ENCODE data around the gene IZUMO4.

The IZUMO4 gene

DNA sequence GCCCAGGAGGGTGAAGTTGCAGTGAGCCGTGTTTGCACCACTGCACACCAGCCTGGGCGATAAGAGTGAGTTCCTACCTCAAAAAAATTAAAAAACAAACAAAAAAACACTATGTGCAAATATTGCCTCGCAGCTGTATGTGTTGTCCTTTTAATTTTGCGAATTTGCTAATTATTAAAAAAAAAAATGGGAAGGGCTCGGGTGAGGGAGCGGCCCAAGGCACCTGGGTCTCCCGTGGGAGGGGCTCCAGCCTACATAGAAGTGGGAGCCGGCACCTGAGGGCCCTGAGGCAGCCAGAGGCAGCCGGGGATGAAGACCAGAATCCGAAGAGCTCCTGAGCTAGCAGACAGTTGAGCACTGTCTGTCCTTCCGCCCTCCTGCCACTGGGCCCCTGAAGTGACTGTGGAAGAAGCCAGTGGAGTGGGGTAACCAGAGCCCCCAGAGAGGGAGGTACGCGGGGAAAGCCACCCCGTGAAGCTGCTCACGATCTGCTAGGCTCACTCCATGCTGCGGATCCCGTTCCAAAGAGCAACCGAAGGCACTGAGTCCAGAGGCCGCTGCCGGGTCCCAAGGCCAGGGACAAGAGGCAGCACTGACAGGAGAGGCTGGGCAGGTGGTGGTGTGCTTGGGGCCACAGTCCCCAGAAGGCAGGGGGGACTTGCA is 6.5 kb downstream of the IZUMO4 start:
- DNase-seq (ENCODE audit: low read depth, low spot score), result no peak

DNA sequence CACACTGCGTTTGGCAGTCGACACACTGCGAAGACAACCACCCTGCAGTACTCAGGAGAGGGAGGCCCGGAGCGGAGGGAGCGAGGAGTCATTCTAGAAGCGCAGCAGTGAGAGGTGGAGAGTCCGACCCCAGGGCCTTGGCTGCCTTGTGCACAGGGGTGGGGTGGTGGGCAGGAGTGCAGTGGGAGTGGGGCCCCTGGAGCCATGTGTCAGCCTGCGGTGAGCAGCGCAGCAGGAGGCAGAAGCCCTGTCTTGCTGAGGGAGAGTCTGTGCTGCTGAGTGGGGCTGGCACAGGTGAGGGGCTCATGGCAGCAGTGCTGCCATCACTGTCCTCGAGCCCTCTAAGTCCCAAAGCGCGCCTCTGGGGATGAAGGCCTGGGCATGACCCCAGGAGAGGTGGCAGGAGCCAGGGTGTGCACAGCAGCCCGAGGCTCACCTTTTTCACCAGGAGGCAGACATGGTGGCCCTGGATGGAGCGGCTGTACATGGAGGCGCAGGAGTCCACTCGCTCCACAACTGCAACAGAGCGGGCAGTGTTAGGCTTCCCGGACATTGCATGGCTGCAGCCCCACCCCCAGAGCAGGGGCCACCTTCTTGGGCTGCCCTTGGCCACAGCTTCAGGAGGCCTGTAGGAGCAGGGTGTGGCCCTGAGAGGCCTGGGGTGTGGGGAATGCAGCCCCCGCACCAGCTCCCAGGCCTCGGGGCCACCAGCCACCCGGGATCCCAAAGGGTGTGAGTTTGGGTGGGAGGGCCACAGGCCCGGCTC is 11.7 kb downstream of the IZUMO4 start:
- DNase-seq (ENCODE audit: low read depth, low spot score), result no peak

DNA sequence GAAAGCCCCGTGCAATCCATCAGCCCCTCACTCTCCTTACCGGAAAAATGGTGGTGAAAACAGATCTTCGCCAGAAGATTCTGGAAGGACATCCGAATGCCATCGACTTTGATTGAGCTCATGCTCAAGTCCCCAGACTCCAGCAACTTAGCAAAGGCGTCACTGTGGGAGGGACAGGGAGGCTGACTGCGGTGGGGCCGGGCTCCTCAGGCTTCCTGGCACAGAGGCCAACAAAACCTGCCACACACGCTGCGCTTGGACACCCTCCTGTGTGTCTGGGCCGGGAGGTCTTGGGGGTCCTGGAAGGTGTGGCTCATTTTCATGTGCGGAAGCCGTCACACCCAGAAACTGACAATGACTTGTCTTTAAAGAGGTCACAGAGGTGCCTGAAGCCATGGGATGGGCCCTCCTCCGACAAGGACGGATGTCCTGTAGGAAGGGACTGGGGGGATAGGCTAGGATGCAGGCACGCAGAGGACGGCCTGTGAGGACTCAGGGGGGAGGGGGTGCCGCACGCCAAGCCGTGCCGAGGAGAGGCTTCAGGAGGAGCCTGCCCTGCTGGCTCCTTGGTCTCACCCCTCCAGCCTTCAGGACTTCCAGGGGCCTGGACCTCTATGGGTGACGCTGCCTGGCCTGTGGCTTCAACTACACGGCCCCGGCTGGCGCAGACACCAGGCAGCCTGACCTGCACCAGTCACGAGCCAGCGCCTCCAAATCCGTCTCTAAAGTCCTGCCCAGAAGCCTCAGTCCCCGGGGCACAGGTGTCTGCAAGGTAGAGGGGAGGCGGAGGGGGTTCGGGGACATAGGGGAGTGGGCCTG is 12.5 kb downstream of the IZUMO4 start:
- DNase-seq (ENCODE audit: low read depth, low spot score), result no peak

DNA sequence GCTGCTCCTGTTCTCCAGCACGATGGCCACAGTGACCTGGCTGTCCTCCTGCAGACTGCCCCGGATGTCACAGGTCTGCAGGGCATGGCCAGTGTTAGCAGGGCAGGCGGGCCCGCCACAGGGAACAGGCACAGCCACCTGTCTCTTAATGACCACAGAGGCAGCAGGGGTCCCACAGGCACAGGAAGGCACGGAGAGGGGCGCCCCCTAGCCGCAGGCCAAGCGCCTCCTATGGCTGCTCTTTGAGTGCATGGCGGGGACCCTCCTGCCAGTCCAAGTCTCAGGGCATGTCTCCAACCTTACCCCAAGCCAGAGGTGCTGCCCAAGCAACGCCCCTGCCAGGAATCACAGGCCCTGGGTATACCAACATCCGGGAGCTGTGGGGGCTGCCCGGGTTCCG is 14.1 kb downstream of the IZUMO4 start:
- DNase-seq (ENCODE audit: low read depth, low spot score), result no peak

DNA sequence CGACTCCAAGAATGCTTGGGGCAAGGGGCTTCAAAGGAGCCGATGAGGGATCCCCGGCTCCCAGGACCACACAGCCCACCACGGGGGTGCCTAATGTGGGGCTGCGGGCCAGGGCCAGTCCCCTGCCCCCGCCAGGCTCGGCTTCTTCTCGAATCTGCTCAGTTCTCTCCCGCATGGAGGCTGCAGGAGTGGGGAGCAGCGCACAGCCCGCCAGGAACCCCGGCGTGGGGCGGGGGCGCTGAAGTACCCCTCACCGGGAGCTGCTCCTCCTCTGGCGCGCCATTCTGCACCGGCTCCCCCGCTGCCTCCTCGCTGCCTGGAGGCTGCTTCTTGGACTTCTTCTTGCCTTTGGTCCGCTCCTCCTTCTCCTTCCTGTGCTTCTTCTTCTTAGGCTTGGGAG is 14.7 kb downstream of the IZUMO4 start:
- DNase-seq (ENCODE audit: low read depth, low spot score), result no peak

DNA sequence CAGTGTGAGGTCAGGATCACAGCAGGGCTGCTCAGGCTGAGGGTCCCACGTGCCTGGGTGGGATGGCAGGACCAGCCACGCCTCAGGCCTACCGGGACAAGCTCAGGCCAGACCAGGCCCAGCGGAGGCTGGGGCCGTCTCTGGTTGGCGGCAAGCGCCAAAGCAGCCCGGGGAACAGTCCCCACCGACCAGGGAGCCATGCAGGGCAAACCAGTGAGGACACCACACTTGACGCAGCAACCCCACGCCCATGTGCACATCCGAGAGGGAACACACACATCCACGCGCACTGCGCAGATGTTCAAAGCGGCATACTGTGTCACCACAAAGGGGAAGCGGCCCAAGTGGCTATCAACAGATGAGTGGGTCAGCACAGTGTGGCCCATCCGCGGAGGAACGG is 15.2 kb downstream of the IZUMO4 start:
- DNase-seq (ENCODE audit: low read depth, low spot score), result no peak

DNA sequence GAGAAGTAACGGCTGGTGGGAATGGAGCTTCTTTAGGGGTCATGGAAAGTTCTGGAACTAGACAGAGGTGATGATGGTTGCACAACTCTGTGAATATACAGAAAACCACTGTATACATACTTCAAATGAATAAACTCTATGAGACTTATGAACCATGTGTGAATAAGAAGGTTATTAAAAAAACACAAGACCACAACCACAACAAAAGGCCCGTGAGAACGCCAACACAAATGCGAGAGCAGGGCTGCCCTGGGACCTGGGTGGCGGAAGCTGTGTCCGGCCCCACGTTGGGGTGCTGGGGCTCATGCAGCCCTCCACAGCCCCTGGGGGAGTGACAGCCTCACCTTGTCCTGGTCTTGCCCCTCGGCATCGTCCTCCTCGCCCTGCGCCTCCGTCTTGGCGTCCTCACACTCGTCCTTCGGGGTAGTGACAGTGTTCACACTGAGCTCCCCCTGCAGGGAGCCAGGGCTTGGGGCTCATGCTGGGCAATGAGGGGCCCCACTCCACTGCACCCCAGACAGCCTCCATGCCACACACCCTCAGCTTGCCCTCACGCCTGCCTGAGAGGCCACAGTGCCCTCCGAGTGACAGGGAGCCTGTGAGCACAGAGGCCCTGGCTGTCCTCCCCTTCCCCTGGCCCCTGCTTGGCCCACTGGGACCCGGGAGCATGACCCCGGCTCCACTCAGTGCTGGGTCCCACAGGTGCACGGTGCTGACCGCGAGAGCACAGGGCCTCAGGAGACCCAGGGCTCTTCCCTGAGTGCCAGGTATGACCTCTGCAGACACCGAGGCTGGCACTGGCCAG is 16.0 kb downstream of the IZUMO4 start:
- DNase-seq (ENCODE audit: low read depth, low spot score), result no peak

DNA sequence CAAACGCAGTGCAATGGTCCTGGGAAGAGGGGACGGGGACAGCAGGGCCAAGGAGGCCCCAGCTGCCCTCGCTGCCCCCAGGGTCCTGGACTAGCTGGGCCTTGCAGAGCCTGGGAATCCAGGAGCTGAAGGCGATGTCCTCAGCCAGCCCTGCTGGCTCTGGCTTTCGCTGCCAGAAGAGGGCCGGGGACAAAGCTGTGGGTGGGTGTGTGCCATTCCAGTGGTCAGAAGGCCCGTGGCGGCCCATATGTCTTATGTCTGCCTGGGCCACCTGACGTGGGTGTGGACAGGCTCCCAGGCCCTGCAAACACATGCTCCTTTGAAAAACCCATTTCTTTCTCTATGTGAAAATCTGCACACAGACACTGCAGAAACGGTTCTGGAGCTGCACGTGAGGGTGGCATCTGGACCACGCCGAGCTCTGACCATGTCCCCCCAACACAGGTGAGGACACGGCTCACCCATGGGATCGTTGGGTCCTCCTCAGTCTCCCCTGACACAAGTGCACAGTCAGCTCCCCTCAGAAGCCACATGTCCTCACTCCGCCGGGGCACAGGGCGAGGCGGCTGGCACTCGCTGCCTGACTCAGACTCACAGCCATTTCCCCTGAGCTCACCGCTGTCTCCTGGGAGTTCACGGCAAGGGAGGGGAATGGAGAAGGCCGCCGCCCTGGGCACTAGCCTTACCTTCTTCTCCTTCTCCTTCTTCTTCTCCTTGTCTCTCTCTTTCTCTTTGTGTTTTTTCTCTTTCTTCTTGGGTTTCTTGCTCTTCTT is 16.9 kb downstream of the IZUMO4 start:
- no peak for DNase-seq (ENCODE audit: low read depth, low spot score)

DNA sequence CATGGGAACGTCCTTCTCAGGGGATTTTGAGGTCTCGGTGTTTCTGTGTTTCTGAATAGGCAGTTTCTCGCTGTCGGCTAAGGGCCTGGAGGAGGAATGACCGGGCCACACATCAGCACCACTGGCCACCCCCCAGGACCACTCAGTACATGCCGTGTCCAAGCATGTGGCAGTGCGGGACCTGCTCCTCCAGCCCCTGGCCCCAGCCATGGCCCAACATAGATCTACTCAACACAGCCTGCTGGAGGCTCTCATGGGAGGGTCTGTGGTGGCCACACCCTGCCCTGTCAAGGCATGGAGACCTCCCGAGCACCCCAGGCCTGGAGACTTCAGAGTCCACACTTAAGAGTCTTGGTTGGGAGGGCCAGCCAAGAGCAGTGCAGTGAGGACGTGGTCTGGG is 17.5 kb downstream of the IZUMO4 start:
- DNase-seq (ENCODE audit: low read depth, low spot score), result no peak

DNA sequence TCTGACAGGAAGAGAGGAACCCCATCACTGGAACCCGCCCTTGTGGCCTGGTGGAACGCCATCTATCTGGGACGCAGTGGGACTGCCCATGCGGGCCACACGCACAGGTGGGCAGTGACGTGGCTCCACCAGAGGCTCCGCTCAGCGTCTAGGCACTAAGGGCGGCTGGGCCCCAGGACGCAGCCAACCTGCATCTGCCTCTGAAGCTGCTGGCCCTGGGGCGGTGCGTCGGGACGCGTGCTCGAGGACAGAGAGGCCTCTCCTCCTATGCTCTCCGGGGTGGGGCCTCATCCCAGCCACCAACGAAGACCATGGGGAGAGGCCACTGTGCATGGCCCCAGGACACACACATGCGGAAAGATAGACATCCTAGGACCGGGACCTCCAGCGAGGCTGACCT is 18.1 kb downstream of the IZUMO4 start:
- no peak for DNase-seq (ENCODE audit: low read depth, low spot score)

DNA sequence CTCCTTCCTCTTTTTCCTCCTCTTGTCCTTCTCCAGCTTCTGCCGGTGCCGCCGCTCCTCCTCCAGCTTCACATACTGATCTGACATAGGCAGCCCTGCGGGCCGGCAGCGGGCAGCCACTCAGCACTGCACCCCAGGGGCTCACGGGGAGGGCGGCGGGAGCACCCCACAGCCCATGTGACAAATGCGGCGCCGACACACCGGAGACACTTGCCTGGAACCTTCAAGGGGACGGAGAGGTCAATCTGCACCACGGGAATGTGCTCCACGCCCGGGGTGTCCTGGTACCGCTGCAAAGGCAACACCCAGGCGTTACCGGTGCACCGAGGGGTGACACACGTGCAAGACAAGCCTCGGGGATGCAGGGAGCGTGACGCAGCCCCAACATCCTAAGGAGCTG is 18.6 kb downstream of the IZUMO4 start:
- DNase-seq (ENCODE audit: low read depth, low spot score), result no peak

DNA sequence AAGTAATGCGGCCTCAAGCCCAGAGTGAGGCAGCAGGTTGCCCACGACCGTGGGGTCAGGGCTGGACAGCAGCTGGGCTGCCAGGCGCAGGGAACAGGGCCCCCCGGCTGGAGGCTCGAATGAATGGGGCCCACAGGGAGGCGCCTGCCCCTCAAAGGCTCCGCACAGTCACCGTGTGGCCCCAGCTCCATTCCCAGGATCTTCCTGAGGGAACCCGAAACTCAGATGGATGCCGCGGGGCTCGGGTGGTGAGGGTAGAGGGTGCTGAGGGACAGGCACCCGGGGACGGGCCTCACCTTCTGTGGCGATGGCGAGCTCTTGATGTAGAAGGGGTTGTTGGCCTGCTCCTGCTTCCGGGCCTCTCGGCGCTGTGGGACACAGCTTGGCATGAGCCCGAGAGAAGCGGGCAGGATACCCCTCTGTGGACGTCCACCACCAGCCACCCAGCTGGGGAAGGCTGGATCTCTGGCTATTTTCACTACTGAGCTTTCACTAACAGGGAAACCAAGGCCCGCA is 19.3 kb downstream of the IZUMO4 start:
- DNase-seq (ENCODE audit: low read depth, low spot score), result no peak

DNA sequence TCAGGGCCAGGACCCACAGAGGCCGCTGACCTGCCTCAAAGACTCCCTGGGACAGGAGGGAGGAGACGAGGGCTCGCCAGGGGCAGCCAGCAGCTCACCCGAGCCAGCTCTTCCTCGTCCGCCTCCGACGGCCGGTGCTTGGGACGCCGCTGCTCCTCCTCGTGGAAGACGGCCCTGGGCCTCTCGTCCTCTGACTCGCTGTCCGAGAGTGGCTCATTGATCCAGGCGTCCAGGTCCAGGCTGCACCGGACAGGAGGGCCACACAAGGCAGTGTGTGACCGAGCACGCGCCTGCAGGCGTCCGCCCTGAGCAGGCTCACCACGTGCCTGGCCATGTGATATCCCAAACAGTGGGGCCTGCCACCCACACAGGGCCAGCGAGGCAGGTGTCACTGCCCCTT is 19.8 kb downstream of the IZUMO4 start:
- DNase-seq (ENCODE audit: low read depth, low spot score), result no peak

DNA sequence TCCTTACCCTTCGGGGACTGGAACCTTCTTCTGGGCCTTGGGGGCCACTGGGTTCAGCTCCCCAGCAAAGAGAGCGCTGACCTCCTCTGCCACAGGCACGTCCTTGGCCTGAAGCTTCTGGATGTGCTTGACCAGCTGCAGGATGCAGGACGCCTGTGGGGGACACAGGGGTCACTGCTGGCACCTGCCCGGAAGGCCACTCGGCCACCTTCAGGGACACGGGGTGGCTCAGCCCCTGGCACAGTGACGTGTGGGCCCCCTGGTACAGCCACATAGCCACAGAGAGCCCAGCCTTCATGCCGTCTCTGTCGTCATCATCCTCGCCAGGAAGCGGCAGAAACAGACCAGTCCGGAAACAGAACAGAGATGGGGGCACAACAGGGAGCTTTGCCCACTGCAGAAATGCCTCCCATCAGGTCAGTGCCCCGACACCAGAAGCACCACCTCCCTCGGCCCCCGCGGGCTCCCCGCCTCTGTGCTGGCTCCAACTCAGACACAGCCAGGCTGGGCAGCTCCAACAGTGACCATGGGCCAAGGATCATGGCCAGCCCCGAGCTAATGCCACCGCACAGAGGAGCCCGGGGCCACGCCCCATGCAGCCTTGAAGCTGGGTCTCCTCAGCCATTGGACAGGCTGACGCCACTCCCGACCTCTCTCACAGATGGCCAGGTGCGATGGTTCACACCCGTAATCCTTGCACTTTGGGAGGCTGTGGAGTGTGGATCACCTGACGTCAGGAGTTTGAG is 20.7 kb downstream of the IZUMO4 start:
- no peak for DNase-seq (ENCODE audit: low read depth, low spot score)

DNA sequence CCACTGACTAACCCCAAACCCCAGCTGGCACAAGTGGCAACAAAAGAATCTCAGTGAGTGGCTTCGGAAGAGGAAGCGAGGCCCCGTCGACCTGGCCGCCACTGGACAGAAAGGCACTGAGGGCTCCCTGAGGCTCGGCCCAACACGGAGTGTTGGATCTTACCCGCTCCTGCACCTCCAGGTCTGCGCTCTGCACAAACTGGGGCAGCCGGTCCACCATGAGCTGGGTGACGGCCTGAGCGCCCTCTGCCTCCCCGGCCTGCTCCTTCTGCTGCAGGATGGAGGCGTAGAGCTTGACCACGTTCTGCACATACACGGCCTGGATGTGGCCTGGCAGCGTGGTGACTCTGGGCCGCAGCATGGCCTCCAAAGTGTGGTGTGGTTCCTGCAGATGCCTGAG is 21.7 kb downstream of the IZUMO4 start:
- DNase-seq (ENCODE audit: low read depth, low spot score), result no peak

DNA sequence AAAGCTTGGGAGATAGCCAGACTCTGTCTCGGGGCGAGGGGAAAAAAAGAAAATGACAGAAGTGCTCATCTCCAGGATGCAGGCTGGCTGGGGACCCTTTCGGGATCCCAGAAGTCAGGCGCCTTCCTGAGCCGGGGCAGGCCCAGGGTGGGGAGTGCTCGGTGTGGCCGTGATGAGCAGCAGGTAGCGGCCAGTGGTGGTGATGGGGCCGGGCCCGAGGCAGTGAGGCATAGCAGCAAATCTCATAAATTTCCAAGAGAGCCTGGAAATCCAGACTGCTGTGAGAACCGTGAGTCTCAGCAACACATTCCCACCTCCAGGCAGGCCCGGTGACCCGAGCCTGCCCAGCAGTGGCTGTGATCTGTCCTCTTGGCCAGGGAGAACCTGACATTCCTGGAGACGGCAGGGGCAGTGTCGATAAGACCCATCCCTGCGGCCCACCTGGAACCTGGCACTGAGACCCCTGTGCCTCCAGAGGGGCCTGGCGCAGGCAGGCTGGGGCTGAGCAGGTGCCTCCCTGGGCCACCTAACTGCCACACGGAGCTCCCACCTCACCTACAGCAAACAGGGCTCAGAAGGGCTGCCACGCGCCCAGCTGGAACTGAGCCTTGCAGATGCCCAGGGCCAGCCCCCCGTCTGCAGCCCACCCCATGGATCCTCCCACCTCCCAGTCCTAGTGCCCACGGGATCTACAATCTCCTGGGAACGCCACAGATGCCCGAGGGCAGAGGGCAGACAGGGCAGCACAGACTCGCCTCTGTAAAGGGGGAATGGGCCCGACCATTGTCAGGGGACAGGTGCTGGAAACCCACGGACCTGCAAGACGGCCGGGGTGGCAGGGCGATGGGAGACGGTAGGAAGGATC is 23.4 kb downstream of the IZUMO4 start:
- no peak for DNase-seq (ENCODE audit: low read depth, low spot score)

DNA sequence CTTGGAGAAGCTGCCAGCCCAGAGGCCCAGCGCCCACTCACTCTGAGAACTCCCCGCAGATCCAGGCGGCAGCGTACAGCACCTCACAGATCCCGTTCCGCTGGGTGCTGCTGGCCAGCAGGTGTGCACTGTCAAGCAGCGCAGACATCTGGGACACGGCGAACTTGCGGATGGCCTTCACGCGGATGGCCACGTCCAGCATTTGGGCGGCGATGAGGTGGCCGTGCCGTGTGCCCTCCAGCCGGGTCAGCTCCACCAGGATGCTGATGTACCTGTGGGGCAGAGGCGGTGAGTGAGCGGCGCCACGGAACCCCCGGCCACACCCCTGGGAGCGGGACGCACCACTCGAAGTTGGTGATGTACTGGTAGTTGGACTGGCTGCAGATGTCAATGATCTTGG is 24.1 kb downstream of the IZUMO4 start:
- DNase-seq (ENCODE audit: low read depth, low spot score), result no peak

DNA sequence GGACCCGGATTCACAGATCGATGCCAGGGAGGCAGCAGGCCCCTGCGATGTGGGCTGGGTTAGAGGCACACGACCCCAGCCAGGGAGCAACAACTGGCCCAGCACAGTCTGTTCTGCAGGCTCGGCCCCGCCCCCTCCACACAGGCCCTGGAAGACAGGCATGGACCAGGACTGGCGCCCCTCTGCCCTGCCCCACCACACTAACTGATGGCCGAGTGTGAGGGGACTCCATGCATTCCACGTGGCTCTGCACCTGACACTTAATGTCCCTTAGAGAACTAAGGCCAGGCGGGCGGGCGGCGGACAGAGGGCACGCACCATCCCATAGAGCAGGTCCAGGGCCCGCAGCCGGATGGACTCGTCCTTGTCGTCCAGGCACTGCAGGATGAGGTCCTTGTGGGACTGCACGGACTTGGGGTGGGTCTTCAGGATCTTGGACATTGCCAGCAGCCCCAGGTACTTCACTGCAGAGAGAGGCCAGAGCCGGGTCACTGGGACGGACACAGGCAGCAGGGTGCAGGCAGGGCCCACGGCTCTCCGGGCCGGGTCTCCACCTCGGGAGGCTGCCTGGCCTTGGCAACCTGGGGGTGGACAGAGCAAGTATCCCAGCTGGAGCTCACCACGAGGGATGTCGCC is 24.8 kb downstream of the IZUMO4 start:
- no peak for DNase-seq (ENCODE audit: low read depth, low spot score)

DNA sequence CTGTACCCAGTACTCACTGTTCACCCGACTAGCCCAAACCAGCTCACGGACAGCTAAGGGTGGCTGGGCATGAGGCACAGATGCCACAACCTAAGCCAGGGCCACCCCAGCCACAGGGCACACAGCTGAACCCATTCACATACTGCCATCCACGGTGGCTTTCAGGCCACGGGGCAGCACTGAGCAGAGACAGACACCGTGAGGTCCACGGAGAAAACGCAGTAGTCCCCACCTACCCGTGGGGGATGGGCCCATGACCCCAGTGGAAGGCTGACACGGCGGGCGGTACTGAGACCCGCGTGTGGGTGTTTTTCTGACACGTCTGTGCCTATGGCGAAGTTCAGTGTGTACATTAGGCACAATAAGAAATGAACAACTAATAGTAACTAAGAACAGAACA is 25.5 kb downstream of the IZUMO4 start:
- DNase-seq (ENCODE audit: low read depth, low spot score), result no peak
